ENCODE data around the gene FCSK. TPM values are rescaled to one million over a fixed set of nuclear protein-coding genes. Genes with fewer than 3 reads are reported as not detected.

FCSK gene
- total RNA-seq, 3 donors from 2014 or later (not counting 1 experiment from before 2014, with no cell fraction given) = 28.5 to 33.0 (median 29.6) TPM

DNA sequence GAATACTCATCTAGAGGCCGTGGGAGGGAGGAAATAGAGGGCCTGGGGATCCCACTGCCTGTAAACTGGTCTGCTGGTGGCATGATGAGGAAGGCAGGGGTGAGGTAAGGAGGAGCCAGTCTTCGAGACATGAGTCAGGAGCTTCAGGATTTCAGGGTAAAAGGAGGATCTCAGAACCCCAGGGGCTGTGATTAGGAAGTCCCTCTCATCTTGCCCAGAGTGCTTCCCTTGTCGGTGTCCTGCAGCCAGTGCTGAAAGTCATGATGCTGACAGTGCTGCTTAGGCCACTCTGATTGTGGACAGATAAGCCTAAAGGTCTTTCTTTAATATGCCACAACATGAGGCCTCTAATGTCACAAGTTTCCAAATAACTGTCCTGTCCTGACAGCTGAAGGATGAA, 39.4 kb downstream of the FCSK start:
- no peaks in the 10 kb centered on the region for H3K4me1 Mint-ChIP-seq
- no peaks in the 10 kb centered on the region for H3K27me3 Mint-ChIP-seq (ENCODE audit: low read depth in 2 of 2)
- Histone ChIP-seq H3K4me3 (ENCODE audit: low read length) (no peak overlapping the region), H3K36me3 (ENCODE audit: control insufficient read depth, insufficient read depth, low read length) (peaks cover 68% of the 10 kb centered on the region), H3K27ac (ENCODE audit: low read length) (no peak overlapping the region), H3K9me3 (ENCODE audit: control insufficient read depth, insufficient read depth, low read length) (no peaks in the 10 kb centered on the region), H3K27me3 (ENCODE audit: control insufficient read depth, insufficient read depth, low read length) (no peaks in the 10 kb centered on the region), H3K4me1 (ENCODE audit: control insufficient read depth, insufficient read depth, low read length) (no peaks in the 10 kb centered on the region)
- ATAC-seq (no peak), DNase-seq (no peak)
- H3K4me3 Mint-ChIP-seq = no peak overlapping the region
- 82% methylated on average over 3 of the region's 3 CpGs for WGBS (ENCODE audit: insufficient coverage)
- H3K9me3 Mint-ChIP-seq = no peaks in the 10 kb centered on the region
- no peaks in the 10 kb centered on the region for H3K36me3 Mint-ChIP-seq
- intact Hi-C loops (cut with micrococcal nuclease) = no loop called here
- H3K27ac Mint-ChIP-seq = peak overlapping the region in 1 of 2 donors; percentile 16
- TF ChIP-seq, protein P1, sequence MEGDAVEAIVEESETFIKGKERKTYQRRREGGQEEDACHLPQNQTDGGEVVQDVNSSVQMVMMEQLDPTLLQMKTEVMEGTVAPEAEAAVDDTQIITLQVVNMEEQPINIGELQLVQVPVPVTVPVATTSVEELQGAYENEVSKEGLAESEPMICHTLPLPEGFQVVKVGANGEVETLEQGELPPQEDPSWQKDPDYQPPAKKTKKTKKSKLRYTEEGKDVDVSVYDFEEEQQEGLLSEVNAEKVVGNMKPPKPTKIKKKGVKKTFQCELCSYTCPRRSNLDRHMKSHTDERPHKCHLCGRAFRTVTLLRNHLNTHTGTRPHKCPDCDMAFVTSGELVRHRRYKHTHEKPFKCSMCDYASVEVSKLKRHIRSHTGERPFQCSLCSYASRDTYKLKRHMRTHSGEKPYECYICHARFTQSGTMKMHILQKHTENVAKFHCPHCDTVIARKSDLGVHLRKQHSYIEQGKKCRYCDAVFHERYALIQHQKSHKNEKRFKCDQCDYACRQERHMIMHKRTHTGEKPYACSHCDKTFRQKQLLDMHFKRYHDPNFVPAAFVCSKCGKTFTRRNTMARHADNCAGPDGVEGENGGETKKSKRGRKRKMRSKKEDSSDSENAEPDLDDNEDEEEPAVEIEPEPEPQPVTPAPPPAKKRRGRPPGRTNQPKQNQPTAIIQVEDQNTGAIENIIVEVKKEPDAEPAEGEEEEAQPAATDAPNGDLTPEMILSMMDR (IDR thresholded peaks at IDR 0.05) = no peak

DNA sequence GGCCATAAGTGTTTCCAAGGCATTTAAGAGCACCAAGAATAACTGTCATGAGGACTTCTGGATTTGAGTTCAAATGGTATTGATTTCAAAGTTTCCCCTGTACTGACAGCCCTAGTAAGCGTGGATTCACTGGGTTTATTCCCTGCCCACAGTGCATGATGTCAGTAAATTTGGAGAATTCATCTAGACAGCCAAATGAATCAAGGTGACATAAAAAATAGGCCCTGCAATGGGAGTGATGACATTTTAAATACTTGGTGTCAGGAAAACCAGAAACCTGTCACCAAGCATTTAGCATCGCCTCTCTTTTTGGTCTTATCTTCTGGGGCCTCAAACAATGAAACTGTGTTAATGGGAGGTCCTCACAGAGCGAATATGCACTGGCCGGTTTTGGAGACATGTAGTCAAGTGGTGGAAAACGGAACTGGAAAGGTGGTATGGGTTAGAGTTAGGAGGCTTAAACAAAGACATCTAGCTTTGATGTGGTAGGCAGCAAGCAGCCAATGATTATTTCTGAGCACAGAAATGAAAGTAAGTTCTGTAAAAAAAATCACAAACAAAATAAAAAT, 39.9 kb downstream of the FCSK start:
- H3K4me1 ChIP-seq (ENCODE audit: control insufficient read depth, insufficient read depth, low read length) = no peaks in the 10 kb centered on the region
- H3K36me3 Mint-ChIP-seq = no peaks in the 10 kb centered on the region
- TF ChIP-seq, protein P1 (IDR thresholded peaks at IDR 0.05) = no peak
- no peak for ATAC-seq
- H3K27ac ChIP-seq (ENCODE audit: low read length) = no peak overlapping the region
- H3K27me3 Mint-ChIP-seq (ENCODE audit: low read depth in 2 of 2) = no peaks in the 10 kb centered on the region
- 90% methylated on average over 5 of the region's 5 CpGs for WGBS (ENCODE audit: insufficient coverage)
- no peaks in the 10 kb centered on the region for H3K9me3 Mint-ChIP-seq
- no peaks in the 10 kb centered on the region for H3K9me3 ChIP-seq (ENCODE audit: control insufficient read depth, insufficient read depth, low read length)
- peaks cover 64% of the 10 kb centered on the region for H3K36me3 ChIP-seq (ENCODE audit: control insufficient read depth, insufficient read depth, low read length)
- no peak overlapping the region for H3K27ac Mint-ChIP-seq
- DNase-seq = no peak
- no peaks in the 10 kb centered on the region for H3K4me1 Mint-ChIP-seq
- intact Hi-C loops (cut with micrococcal nuclease) = no loop called here
- H3K4me3 ChIP-seq (ENCODE audit: low read length) = no peak overlapping the region
- no peak overlapping the region for H3K4me3 Mint-ChIP-seq
- no peaks in the 10 kb centered on the region for H3K27me3 ChIP-seq (ENCODE audit: control insufficient read depth, insufficient read depth, low read length)

DNA sequence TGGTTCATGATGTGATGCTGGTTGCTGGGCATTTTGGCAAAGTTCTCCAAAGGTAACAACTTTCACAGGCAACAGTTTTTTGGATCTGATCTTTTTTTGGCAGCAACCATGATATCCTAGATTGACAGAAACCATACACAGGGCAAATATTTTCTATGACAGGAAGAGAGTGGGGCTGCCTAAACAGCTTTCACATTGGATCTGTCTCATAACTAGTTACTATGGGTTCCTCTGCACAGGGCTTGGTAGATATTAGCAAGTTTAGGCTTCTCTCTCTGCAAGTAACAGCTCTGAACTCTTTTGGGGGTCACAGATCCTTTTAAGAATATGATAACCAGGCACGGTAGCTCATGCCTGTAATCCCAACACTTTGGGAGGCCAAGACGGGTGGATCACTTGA, 40.4 kb downstream of the FCSK start:
- H3K4me1 ChIP-seq (ENCODE audit: control insufficient read depth, insufficient read depth, low read length) = no peaks in the 10 kb centered on the region
- Mint-ChIP-seq H3K4me1 (no peaks in the 10 kb centered on the region), H3K9me3 (no peaks in the 10 kb centered on the region), H3K27ac (no peak overlapping the region), H3K36me3 (no peaks in the 10 kb centered on the region), H3K4me3 (no peak overlapping the region), H3K27me3 (ENCODE audit: low read depth in 2 of 2) (no peaks in the 10 kb centered on the region)
- H3K4me3 ChIP-seq (ENCODE audit: low read length) = no peak overlapping the region
- 100% methylated on average over 2 of the region's 2 CpGs for WGBS (ENCODE audit: insufficient coverage)
- ATAC-seq = no peak
- TF ChIP-seq, protein P1 (IDR thresholded peaks at IDR 0.05) = no peak
- intact Hi-C loops (cut with micrococcal nuclease) = no loop called here
- H3K27ac ChIP-seq (ENCODE audit: low read length) = no peak overlapping the region
- no peak for DNase-seq
- H3K36me3 ChIP-seq (ENCODE audit: control insufficient read depth, insufficient read depth, low read length) = peaks cover 62% of the 10 kb centered on the region
- H3K27me3 ChIP-seq (ENCODE audit: control insufficient read depth, insufficient read depth, low read length) = no peaks in the 10 kb centered on the region
- no peaks in the 10 kb centered on the region for H3K9me3 ChIP-seq (ENCODE audit: control insufficient read depth, insufficient read depth, low read length)

Measured in natural killer cell (primary cell).